ENCODE results near the gene GSAP.
A peak's percentile ranks its signal among the peaks of the same experiment; 100 is the strongest.
"Not testable (repeated sequence)": the region's sequence is repeated elsewhere in the genome, so short reads cannot be mapped to it uniquely, and the experiment has no call there.

Gene GSAP

GRCh38 chr7:77352665-77353406 lies 63.3 kb downstream of the GSAP start:
- no peak for DNase-seq

GRCh38 chr7:77351539-77352004 lies 64.6 kb downstream of the GSAP start:
- peak; percentile 83 to 92 for DNase-seq

DNA sequence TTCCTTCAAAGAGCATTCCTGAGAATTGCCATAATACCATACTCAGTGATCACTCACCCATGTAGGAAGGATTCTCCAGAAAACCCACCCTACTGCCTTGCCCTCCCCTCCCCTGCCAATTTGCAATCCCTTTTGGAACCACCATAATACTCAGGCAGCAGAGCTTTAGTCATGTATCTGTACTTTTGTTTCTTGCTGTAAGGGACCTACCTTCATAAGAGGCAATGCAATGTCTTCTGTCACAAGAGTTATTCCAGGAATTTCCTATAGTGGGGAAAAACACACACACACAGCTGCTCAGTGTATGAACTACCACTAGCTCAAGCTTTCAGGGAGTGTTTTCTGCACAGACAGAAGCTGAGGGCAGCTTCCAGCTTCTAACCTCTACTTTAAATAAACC lies 67.0 kb downstream of the GSAP start:
- no peak for DNase-seq

GRCh38 chr7:77348371-77348813 lies 67.8 kb downstream of the GSAP start:
- no peak for DNase-seq

DNA sequence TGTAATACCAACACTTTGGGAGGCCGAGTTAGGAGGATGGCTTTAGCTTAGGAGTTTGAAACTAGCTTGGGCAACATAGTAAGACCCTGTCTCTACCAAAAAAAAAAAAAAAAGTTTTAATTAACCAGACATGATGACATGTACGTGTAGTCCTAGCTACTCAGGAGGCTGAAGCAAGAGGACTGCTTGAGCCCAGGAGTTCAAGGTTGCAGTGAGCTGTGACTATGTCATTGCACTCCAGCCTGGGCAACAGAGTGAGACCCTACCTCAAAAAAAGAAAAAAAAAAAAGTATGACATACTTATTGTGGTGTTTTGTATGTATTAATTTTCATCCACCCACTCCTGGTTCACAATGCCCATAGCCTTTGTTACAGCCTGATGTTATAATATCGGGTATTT lies 69.7 kb downstream of the GSAP start:
- DNase-seq = no peak

DNA sequence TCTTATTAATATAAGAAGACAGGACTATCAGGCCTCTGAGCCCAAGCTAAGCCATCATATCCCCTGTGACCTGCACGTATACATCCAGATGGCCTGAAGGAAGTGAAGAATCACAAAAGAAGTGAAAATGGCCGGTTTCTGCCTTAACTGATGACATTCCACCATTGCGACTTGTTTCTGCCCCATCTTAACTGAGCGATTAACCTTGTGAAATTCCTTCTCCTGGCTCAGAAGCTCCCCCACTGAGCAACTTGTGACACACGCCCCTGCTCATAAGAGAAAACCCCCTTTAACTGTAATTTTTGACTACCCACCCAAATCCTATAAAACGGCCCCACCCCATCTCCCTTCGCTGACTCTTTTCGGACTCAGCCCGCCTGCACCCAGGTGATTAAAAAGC lies 70.7 kb downstream of the GSAP start:
- not testable (repeated sequence) for DNase-seq

- DNase-seq = no peak
Measured at GRCh38 chr7:77339726-77340125, 76.4 kb downstream of the GSAP start.

- peak in 1 of 2 experiments; percentile 20 for DNase-seq
Measured at GRCh38 chr7:77338883-77339629, 77.1 kb downstream of the GSAP start.

- DNase-seq = peak; percentile 16 to 28
Measured at GRCh38 chr7:77338260-77338659, 77.9 kb downstream of the GSAP start.

DNA sequence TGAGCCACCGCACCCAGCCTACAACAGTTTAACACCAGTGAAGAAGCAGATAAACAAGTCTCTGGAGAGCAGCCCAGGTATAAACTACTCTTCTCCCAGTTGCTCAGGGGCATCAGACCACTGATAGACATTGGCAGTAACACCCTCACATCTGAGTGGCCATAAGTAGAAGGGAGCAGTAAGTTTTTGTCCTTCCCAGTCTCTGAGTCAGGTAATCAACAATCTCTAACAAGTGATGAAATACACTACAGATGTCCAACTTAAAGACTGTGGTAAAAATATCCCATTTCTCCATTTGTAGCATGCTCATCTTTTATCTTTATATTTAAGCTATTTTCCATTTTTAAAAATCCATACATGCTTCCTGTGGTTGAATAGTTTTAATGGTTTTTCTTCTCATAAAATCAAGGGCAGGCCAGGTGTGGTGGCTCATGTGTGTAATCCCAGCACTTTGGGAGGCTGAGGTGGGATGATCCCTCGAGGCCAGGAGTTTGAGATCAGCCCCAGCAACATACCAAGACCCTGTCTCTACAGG lies 78.6 kb downstream of the GSAP start:
- no peak for DNase-seq

DNA sequence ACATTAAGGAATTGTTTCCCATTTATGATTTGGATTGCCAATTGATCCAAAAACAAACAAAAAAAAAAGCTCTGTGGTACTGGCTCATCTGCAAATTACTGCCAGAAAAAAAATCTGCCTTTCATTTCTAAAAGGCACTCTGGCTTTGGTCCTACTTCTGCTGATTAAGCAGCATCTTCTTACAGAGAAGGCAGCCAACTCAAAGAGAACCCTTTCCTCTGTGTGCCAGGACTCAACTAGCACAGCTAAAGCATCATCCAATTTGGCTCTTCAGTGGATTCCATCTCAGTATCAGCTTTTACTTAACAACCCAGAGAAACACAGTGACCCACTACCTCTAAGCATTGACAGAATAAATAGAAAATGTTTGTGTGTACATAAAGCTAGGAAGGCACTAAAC lies 80.6 kb downstream of the GSAP start:
- DNase-seq = no peak

GRCh38 chr7:77334039-77334438 lies 82.1 kb downstream of the GSAP start:
- not testable (repeated sequence) for DNase-seq

GRCh38 chr7:77331938-77332695 lies 84.0 kb downstream of the GSAP start:
- DNase-seq = peak; percentile 85 to 92

DNA sequence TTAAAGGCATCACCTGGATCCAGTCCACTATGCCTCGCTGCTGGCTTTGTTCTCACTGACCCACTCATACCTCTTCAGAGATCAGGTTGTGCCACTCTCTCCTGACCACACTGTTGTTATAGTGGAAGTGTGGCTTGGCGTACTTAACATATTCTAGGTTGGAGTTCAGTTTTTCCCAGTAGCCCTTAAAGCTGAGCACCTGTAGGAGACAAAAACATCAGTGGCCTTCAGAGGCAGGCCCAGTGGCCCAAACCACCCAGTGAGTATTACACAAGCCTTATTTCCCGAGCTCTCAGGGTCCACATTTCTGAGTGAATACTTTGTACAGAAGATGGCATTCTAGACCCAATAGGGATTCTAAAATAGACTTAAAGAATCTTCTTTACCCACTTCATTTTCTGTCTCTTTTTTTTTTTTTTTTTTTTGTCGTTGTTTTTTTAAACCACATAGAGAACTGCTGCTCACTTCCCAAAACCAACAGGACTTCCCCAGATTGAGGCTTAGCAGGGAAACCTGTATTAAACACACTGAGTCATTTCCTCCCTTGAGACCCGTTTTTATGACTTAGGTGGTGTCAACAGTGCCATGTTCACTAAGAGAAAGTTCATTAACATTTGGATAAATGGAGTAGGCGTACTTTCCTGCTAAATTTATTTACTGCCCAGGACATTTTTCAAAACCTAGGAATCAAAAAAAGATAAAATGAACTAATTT lies 85.8 kb downstream of the GSAP start:
- peak; percentile 62 to 71 for DNase-seq

GRCh38 chr7:77329466-77330168 lies 86.5 kb downstream of the GSAP start:
- no peak for DNase-seq

GRCh38 chr7:77328669-77329068 lies 87.5 kb downstream of the GSAP start:
- DNase-seq = peak; percentile 11 to 27

- peak; percentile 76 to 86 for DNase-seq
Measured at GRCh38 chr7:77327932-77328628, 88.1 kb downstream of the GSAP start.

DNA sequence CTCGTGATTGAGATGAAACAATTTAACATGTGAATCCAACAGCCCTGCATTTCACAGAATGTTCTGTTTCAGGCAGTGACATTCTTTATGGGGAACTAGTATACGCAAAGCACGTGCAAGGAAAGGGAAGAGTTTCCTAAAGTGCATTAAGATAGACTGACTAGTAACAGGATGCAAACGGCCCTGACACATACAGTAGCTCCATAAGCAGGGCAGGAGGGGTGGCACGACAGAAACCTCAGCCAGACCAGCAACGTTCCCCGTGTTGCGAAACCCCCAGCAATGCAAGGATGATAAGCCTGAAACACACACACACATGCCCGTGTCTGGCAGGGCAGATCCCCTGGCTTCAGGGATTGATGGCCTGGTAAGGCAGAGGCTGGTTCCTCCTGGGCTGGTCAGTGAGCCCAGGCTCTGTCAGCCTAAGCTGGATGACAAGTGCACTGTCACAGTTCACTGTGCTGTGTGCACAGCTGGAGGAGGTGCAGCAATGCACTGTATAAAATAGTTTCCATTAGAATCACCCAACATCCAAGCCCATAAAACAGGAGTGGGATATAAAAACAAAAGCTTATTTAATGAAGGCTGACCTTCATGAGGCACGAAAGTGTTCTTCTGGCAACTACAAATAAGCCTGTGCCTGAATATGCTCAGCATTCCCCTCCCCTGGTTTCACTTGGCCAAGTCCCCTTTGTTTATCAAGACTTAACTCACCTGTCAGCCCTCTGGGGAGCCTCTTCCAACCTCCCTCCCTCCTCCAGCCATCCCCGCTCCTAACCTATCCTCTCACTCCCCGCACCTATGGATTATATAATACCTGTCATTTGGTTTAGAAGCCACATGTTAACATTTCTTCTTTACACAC lies 88.8 kb downstream of the GSAP start:
- DNase-seq = peak; percentile 92 to 93

- DNase-seq = no peak
Measured at GRCh38 chr7:77326131-77326530, 90.0 kb downstream of the GSAP start.

DNA sequence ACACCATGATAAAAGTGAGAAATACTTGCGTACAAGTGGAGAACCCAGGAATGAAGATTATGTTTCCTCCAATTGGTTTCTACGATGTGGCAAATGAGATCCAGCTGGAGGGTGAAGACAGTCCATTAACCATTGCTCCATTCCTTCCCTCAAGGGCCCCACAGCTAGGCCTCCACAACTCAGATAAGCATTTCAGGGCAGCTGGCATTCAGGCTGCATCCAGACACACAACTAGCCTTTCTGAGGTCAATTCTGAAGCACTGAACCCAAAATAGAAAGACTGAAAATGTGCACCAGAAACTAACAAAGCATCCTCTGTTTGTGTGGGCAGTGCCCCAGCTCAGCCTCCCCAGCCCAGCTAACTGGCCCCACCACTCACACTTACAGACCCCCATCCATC lies 94.8 kb downstream of the GSAP start:
- no peak for DNase-seq

Data from Kasumi-1 (cell line).